ENCODE data around the gene SLC35G4. TPM values are rescaled to one million over a fixed set of nuclear protein-coding genes. Genes with fewer than 3 reads are reported as not detected.
"Not testable (repeated sequence)": the region's sequence is repeated elsewhere in the genome, so short reads cannot be mapped to it uniquely, and the experiment has no call there.

The SLC35G4 gene
- total RNA-seq (not detected), polyA plus RNA-seq (not detected)
- long read RNA-seq, donor 1 = 0 reads
- long read RNA-seq, donor 2 = 0 reads
- long read RNA-seq, donor 3 = 0 reads
- long read RNA-seq, donor 4 = 0 reads
- long read RNA-seq, donor 5, partial matches to known transcripts = 0 of 1 reads
- long read RNA-seq, donor 5, other reads (novel, unspliced or antisense) = 0 of 1 reads
- long read RNA-seq, donor 6 = 0 reads
- long read RNA-seq, donor 7 = 0 reads
- long read RNA-seq, donor 8 = 0 reads
- long read RNA-seq, donor 9, partial matches to known transcripts = 0 of 2 reads
- long read RNA-seq, donor 9, other reads (novel, unspliced or antisense) = 0 of 2 reads
- long read RNA-seq, donor 10 = 0 reads

GRCh38 chr18:11609488-11609887 lies at the start of gene SLC35G4:
Gene SLC35G4, plus strand, starts transcription at chr18:11609596. Its CDS starts 0 bp downstream, at chr18:11609596.
- H3K4me3 ChIP-seq; intact Hi-C loops (cut with DNase I; ENCODE audit: low total_unique reads): not testable (repeated sequence)
- 69 to 100% (median 82%) methylated on average over 3 to 9 of the region's 9 CpGs; no CpG with 5 or more reads in 1 of the 5 donors for WGBS, 5 donors

GRCh38 chr18:11561293-11561692 lies 48.1 kb upstream of the SLC35G4 start:
- Histone ChIP-seq H3K27me3 (peaks cover 0 to 6% (median 0%) of the 10 kb centered on the region in 3 donors), H3K36me3 (no peaks in the 10 kb centered on the region), H3K4me3 (no peak overlapping the region), H3K27ac (no peak overlapping the region), H3K4me1 (no peaks in the 10 kb centered on the region), H3K9me3 (no peaks in the 10 kb centered on the region)
- 62 to 71% (median 68%) methylated on average over 4 of the region's 4 CpGs for WGBS, 5 donors
- intact Hi-C loops (cut with DNase I; ENCODE audit: low total_unique reads) = no loop called here
- TF ChIP-seq, protein P1, sequence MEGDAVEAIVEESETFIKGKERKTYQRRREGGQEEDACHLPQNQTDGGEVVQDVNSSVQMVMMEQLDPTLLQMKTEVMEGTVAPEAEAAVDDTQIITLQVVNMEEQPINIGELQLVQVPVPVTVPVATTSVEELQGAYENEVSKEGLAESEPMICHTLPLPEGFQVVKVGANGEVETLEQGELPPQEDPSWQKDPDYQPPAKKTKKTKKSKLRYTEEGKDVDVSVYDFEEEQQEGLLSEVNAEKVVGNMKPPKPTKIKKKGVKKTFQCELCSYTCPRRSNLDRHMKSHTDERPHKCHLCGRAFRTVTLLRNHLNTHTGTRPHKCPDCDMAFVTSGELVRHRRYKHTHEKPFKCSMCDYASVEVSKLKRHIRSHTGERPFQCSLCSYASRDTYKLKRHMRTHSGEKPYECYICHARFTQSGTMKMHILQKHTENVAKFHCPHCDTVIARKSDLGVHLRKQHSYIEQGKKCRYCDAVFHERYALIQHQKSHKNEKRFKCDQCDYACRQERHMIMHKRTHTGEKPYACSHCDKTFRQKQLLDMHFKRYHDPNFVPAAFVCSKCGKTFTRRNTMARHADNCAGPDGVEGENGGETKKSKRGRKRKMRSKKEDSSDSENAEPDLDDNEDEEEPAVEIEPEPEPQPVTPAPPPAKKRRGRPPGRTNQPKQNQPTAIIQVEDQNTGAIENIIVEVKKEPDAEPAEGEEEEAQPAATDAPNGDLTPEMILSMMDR (IDR thresholded peaks at IDR 0.05) = no peak
- no peak for TF ChIP-seq POLR2A (IDR thresholded peaks at IDR 0.05)
- TF ChIP-seq POLR2AphosphoS5 (IDR thresholded peaks at IDR 0.05) = no peak
- TF ChIP-seq EP300 (IDR thresholded peaks at IDR 0.05) = no peak
- DNase-seq = no peak

More at GRCh38 chr18:11609488-11609887, at the start of gene SLC35G4:
- not testable (repeated sequence) for H3K4me1 ChIP-seq, H3K27me3 ChIP-seq, H3K27ac ChIP-seq, DNase-seq, H3K36me3 ChIP-seq
- peaks cover 7 to 13% (median 12%) of the 10 kb centered on the region in 4 donors for H3K9me3 ChIP-seq

- DNase-seq = no peak
- H3K36me3 ChIP-seq = no peaks in the 10 kb centered on the region
- WGBS, 5 donors = 77 to 88% (median 79%) methylated on average over 5 of the region's 5 CpGs
- intact Hi-C loops (cut with DNase I; ENCODE audit: low total_unique reads) = no loop called here
- H3K4me3 ChIP-seq = no peak overlapping the region
- no peak overlapping the region for H3K27ac ChIP-seq
- no peaks in the 10 kb centered on the region for H3K9me3 ChIP-seq
- H3K4me1 ChIP-seq = no peaks in the 10 kb centered on the region
- TF ChIP-seq POLR2AphosphoS5 (IDR thresholded peaks at IDR 0.05) (no peak), POLR2A (IDR thresholded peaks at IDR 0.05) (no peak), EP300 (IDR thresholded peaks at IDR 0.05) (no peak)
- TF ChIP-seq, protein P1 (IDR thresholded peaks at IDR 0.05) = no peak
- peaks cover 0 to 4% (median 0%) of the 10 kb centered on the region in 3 donors for H3K27me3 ChIP-seq
Measured at GRCh38 chr18:11565716-11566115, 43.7 kb upstream of the SLC35G4 start.

DNA sequence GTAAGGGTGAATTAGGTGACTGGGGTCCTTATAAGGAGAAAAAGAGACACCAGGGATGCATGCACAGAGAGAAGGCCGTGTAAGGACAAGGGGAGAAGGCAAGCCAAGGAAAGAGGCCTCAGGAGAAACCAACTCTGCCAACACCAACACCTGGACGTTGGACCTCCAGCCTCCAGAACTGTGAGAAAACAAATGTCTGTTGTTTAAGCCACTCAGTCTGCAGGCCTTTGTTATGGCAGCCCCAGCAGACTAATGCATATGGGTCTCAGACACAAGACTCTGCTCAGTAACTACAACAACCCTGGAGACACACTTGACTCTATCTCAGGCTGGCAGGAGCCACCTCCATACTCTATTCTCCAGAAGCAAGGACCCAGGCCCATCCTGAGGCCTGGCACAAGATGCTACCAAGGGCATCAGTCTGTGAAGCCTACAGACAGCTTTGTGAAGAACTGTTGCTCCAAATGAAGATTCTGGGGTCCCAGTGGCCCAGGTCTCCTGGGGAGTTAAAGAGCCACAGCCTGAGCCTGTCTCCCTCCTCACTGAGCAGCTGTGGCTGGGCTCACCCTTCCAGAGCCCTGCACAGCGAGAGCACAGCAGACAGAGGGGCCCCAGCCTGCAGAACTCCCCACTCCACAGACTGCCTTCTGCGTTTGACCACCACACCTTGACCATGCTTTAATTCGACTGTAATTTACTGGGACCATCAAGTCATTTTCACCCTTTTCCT lies 43.0 kb upstream of the SLC35G4 start:
- DNase-seq = no peak
- Histone ChIP-seq H3K9me3 (no peaks in the 10 kb centered on the region), H3K27ac (no peak overlapping the region), H3K4me1 (no peaks in the 10 kb centered on the region), H3K4me3 (no peak overlapping the region), H3K27me3 (peaks cover 0 to 10% (median 0%) of the 10 kb centered on the region in 3 donors), H3K36me3 (no peaks in the 10 kb centered on the region)
- 64 to 77% (median 65%) methylated on average over 5 of the region's 5 CpGs for WGBS, 5 donors
- intact Hi-C loops (cut with DNase I; ENCODE audit: low total_unique reads) = no loop called here
- TF ChIP-seq EP300 (IDR thresholded peaks at IDR 0.05) (no peak), POLR2A (IDR thresholded peaks at IDR 0.05) (no peak), POLR2AphosphoS5 (IDR thresholded peaks at IDR 0.05) (no peak)
- TF ChIP-seq, protein P1 (IDR thresholded peaks at IDR 0.05) = no peak
